IMR-90 (cell line): ENCODE data around the gene RUNDC1. TPM values are rescaled to one million over a fixed set of nuclear protein-coding genes. Genes with fewer than 3 reads are reported as not detected.

ENCODE experiments used
- ATAC-seq: fragments of 200-7000 bp; cut with Tn5 transposase; 2 replicates; pipeline ENCODE4 v1.9.1; 2020; ENCODE audit warnings: low read depth, mild to moderate bottlenecking, moderate library complexity
- BruUV-seq: library from RNA; stranded (reverse); fragments of 400-500 nt; replicated peaks from 2 replicates; lab custom pipeline; 2021; lab: Mats Ljungman, UMichigan
- CTCF ChIA-PET: fragments of 300-600 bp; formaldehyde crosslinking; extraction: SDS; loops from one replicate; lab custom pipeline; 2021; ENCODE audit warnings: antibody characterized with exemption; lab: Yijun Ruan, JAX
- POLR2A ChIA-PET: fragments of 300-600 bp; sonication (Branson Sonifier 250); formaldehyde crosslinking; loops from one replicate; lab custom pipeline; 2022; ENCODE audit warnings: antibody characterized with exemption; ENCODE audit not compliant: unreplicated experiment; lab: Charles Lee
- DNase-seq: peaks from one replicate; pipeline ENCODE4 v3.0.0; 2013
- H2AFZ ChIP-seq: replicated peaks from 2 replicates; pipeline ENCODE3; 2013; ENCODE audit warnings: low read length, mild to moderate bottlenecking; ENCODE audit not compliant: poor library complexity
- H2AK5ac ChIP-seq: 2 replicates; pipeline ENCODE4 v1.6.1; 2013; ENCODE audit warnings: low read depth, low read length, inconsistent platforms
- H2AK9ac ChIP-seq: replicated peaks from 2 replicates; pipeline ENCODE3; 2013; ENCODE audit warnings: mild to moderate bottlenecking, low read depth, low read length, moderate library complexity; ENCODE audit not compliant: poor library complexity
- H2BK120ac ChIP-seq: 2 replicates; pipeline ENCODE4 v1.6.1; 2013; ENCODE audit warnings: low read depth, low read length, inconsistent platforms
- H2BK15ac ChIP-seq: 3 replicates; pipeline ENCODE4 v1.6.1; 2013; ENCODE audit warnings: low read depth, low read length, inconsistent platforms
- H2BK20ac ChIP-seq: 2 replicates; pipeline ENCODE4 v1.6.1; 2013; ENCODE audit warnings: low read depth, mild to moderate bottlenecking, inconsistent platforms, low read length, moderate library complexity
- H2BK5ac ChIP-seq: 2 replicates; pipeline ENCODE4 v1.6.1; 2013; ENCODE audit warnings: mild to moderate bottlenecking, low read depth, low read length, inconsistent platforms; ENCODE audit not compliant: poor library complexity, severe bottlenecking
- H3K14ac ChIP-seq: replicated peaks from 2 replicates; pipeline ENCODE4 v1.6.1; 2013; ENCODE audit warnings: low read depth, low read length, inconsistent platforms
- H3K18ac ChIP-seq: 2 replicates; pipeline ENCODE4 v1.6.1; 2013; ENCODE audit warnings: low read depth, low read length, control low read depth
- H3K23ac ChIP-seq: 2 replicates; pipeline ENCODE4 v1.6.1; 2013; ENCODE audit warnings: low read depth, low read length, inconsistent platforms
- H3K27ac ChIP-seq: 2 replicates; pipeline ENCODE4 v1.5.1; 2013; ENCODE audit warnings: mild to moderate bottlenecking, control low read depth, low read length; ENCODE audit not compliant: insufficient read depth
- H3K27me3 ChIP-seq: 2 replicates; pipeline ENCODE4 v1.6.1; 2013; ENCODE audit warnings: low read length; ENCODE audit not compliant: control insufficient read depth, insufficient read depth
- H3K36me3 ChIP-seq: 2 replicates; pipeline ENCODE4 v1.6.1; 2013; ENCODE audit warnings: low read length, mixed read lengths; ENCODE audit not compliant: control insufficient read depth, insufficient read depth
- H3K4ac ChIP-seq: 2 replicates; pipeline ENCODE4 v1.6.1; 2013; ENCODE audit warnings: low read depth, low read length, inconsistent platforms
- H3K4me1 ChIP-seq: 2 replicates; pipeline ENCODE4 v1.6.1; 2013; ENCODE audit warnings: low read length, mixed read lengths; ENCODE audit not compliant: control insufficient read depth, insufficient read depth
- H3K4me2 ChIP-seq: 2 replicates; pipeline ENCODE4 v1.6.1; 2013; ENCODE audit warnings: low read depth, mild to moderate bottlenecking, control low read depth, low read length, moderate library complexity
- H3K4me3 ChIP-seq: 2 replicates; pipeline ENCODE4 v1.5.1; 2013; ENCODE audit warnings: low read depth, mild to moderate bottlenecking, control low read depth, low read length, moderate library complexity; ENCODE audit not compliant: insufficient read depth
- H3K56ac ChIP-seq: 2 replicates; pipeline ENCODE4 v1.6.1; 2013; ENCODE audit warnings: low read length, inconsistent platforms; ENCODE audit not compliant: insufficient read depth; ENCODE audit errors: extremely low read depth
- H3K79me1 ChIP-seq, 2 experiments: 2 replicates each; pipeline ENCODE4 v1.6.1; 2013; ENCODE audit warnings: low read length in 2 of 2, inconsistent platforms in 1 of 2, low read depth in 1 of 2
- H3K9ac ChIP-seq: 2 replicates; pipeline ENCODE4 v1.6.1; 2013; ENCODE audit warnings: low read depth, low read length, control low read depth
- H3K9me1 ChIP-seq: 2 replicates; pipeline ENCODE4 v1.6.1; 2013; ENCODE audit warnings: low read length, inconsistent platforms; ENCODE audit not compliant: insufficient read depth
- H3K9me3 ChIP-seq: 2 replicates; pipeline ENCODE4 v1.6.1; 2013; ENCODE audit warnings: low read length; ENCODE audit not compliant: control insufficient read depth, insufficient read depth
- H4K20me1 ChIP-seq: 2 replicates; pipeline ENCODE4 v1.6.1; 2013; ENCODE audit warnings: low read length, inconsistent platforms; ENCODE audit not compliant: insufficient read depth
- H4K5ac ChIP-seq: 2 replicates; pipeline ENCODE4 v1.6.1; 2013; ENCODE audit warnings: mild to moderate bottlenecking, low read depth, low read length, control low read depth
- H4K8ac ChIP-seq, 2 experiments: 2 replicates each; pipeline ENCODE4 v1.6.1; 2013; ENCODE audit warnings: low read depth in 2 of 2, low read length in 2 of 2, control low read depth in 1 of 2, inconsistent platforms in 1 of 2
- H4K91ac ChIP-seq: 2 replicates; pipeline ENCODE4 v1.6.1; 2013; ENCODE audit warnings: low read depth, low read length, inconsistent platforms; ENCODE audit not compliant: insufficient read depth
- BHLHE40 ChIP-seq: fragments of 150-350 bp; IDR thresholded peaks from 2 replicates; pipeline ENCODE4 v1.6.1; 2016; ENCODE audit warnings: mild to moderate bottlenecking, low read depth, low read length
- CEBPB ChIP-seq: IDR thresholded peaks from 2 replicates; pipeline ENCODE4 v1.6.1; 2012; ENCODE audit warnings: low read depth, low read length, improper control_type of control experiment
- CHD1 ChIP-seq: IDR thresholded peaks from 2 replicates; pipeline ENCODE4 v1.6.1; 2012; ENCODE audit warnings: low read depth, low read length, improper control_type of control experiment
- CTCF ChIP-seq: conservative IDR thresholded peaks from 2 replicates; pipeline ENCODE4 v1.5.1; 2012; ENCODE audit warnings: mild to moderate bottlenecking, low read depth, low read length, improper control_type of control experiment
- ELK1 ChIP-seq: fragments of 150-350 bp; IDR thresholded peaks from 2 replicates; pipeline ENCODE4 v1.6.1; 2016; ENCODE audit warnings: low read depth, mild to moderate bottlenecking, low read length, moderate library complexity, borderline replicate concordance
- FOS ChIP-seq: fragments of 150-350 bp; IDR thresholded peaks from 2 replicates; pipeline ENCODE4 v1.6.1; 2016; ENCODE audit warnings: low read depth, low read length
- MAFK ChIP-seq: IDR thresholded peaks from 2 replicates; pipeline ENCODE4 v1.6.1; 2012; ENCODE audit warnings: low read depth, low read length, improper control_type of control experiment
- MAZ ChIP-seq: IDR thresholded peaks from 2 replicates; pipeline ENCODE4 v1.6.1; 2012; ENCODE audit warnings: low read depth, mild to moderate bottlenecking, low read length, improper control_type of control experiment, moderate library complexity, borderline replicate concordance
- NFE2L2 ChIP-seq: fragments of 150-350 bp; IDR thresholded peaks from 2 replicates; pipeline ENCODE4 v1.6.1; 2016; ENCODE audit warnings: low read depth, mild to moderate bottlenecking, low read length
- POLR2A ChIP-seq: IDR thresholded peaks from 2 replicates; pipeline ENCODE4 v1.6.1; 2012; ENCODE audit warnings: mild to moderate bottlenecking, low read depth, low read length
- RAD21 ChIP-seq: IDR thresholded peaks from 2 replicates; pipeline ENCODE4 v1.6.1; 2012; ENCODE audit warnings: low read length, improper control_type of control experiment
- RCOR1 ChIP-seq: IDR thresholded peaks from 2 replicates; pipeline ENCODE4 v1.6.1; 2012; ENCODE audit warnings: mild to moderate bottlenecking, low read length, improper control_type of control experiment; ENCODE audit not compliant: insufficient replicate concordance
- RFX5 ChIP-seq: IDR thresholded peaks from 2 replicates; pipeline ENCODE4 v1.8.0; 2012; ENCODE audit warnings: low read depth, mild to moderate bottlenecking, low read length, moderate library complexity
- SMC3 ChIP-seq: fragments of 150-350 bp; IDR thresholded peaks from 2 replicates; pipeline ENCODE4 v1.6.1; 2016; ENCODE audit warnings: low read depth, mild to moderate bottlenecking, antibody characterized with exemption, low read length, moderate library complexity
- USF2 ChIP-seq: fragments of 150-350 bp; IDR thresholded peaks from 2 replicates; pipeline ENCODE4 v1.6.1; 2017; ENCODE audit warnings: mild to moderate bottlenecking, antibody characterized with exemption, low read length, low read depth
- WGBS, 2 experiments: methylation state at CpG; one replicate each; pipeline versions ENCODE4 v1.1.5 to v1.1.7; 2013; ENCODE audit warnings: missing lambda C conversion rate in 2 of 2; ENCODE audit not compliant: insufficient read length in 1 of 2; ENCODE audit errors: extremely low coverage in 2 of 2; 5-methylcytosine and 5-hydroxymethylcytosine counted together
- dilution Hi-C: fragments of 300-500 bp; cut with HindIII; formaldehyde crosslinking; loops from one replicate; pipeline ENCODE4 v1.14.3; 2018; ENCODE audit warnings: low sequenced_read_pairs; ENCODE audit not compliant: unreplicated experiment
- in situ Hi-C: fragments of 300-500 bp; cut with MboI; formaldehyde crosslinking; loops from 3 replicates; pipeline ENCODE4 v1.14.3; 2019; ENCODE audit warnings: low sequenced_read_pairs, inconsistent platforms, mixed read lengths
- intact Hi-C: fragments of 100-400 bp; cut with micrococcal nuclease; formaldehyde crosslinking; loops from 2 replicates; pipeline ENCODE4 v1.10.0; 2022
- polyA plus RNA-seq, 3 experiments: library from polyadenylated mRNA; depleted of rRNA; stranded (reverse); fragments of >200 nt; gene quantifications; 2 replicates each; pipeline ENCODE4 v1.2.3, GENCODE V29; 2012; ENCODE audit warnings: low replicate concordance in 1 of 3
- total RNA-seq: library from RNA; depleted of rRNA; stranded (reverse); fragments of >200 nt; gene quantifications from 2 replicates; pipeline ENCODE4 v1.2.3, GENCODE V29; 2012

Gene RUNDC1
- total and polyA plus RNA-seq, 2 of the 4 experiments (the other 2 are of a cell fraction): 7.0 to 7.9 TPM

- no TSS peak for BruUV-seq
- dilution Hi-C loops (no loop called here), intact Hi-C loops (no loop called here), in situ Hi-C loops (no loop called here)
- no peak for ATAC-seq
- no peak overlapping the region for H3K14ac ChIP-seq
- H2BK15ac ChIP-seq: no peak overlapping the region
- no peak overlapping the region for H3K56ac ChIP-seq
- no peak overlapping the region for H4K8ac ChIP-seq
- no peak overlapping the region for H2BK120ac ChIP-seq
- no peak overlapping the region for H2AFZ ChIP-seq
- H3K27ac ChIP-seq: no peak overlapping the region
- H2BK20ac ChIP-seq: no peak overlapping the region
- H3K4ac ChIP-seq: no peak overlapping the region
- POLR2A ChIA-PET: no interaction called here
- CTCF ChIA-PET: no interaction called here
- H3K4me3 ChIP-seq: no peak overlapping the region
- TF ChIP-seq ELK1 (no peak), SMC3 (no peak), MAFK (no peak), BHLHE40 (no peak), CTCF (no peak), RCOR1 (no peak), POLR2A (no peak), CEBPB (no peak), USF2 (no peak), MAZ (no peak), CHD1 (no peak), RAD21 (no peak), FOS (no peak), RFX5 (no peak), NFE2L2 (no peak)
- no peaks in the 10 kb centered on the region for H3K27me3 ChIP-seq
- no peak overlapping the region for H2AK5ac ChIP-seq
- no peaks in the 10 kb centered on the region for H3K9me3 ChIP-seq
- H3K36me3 ChIP-seq: peaks cover 32% of the 10 kb centered on the region
- no peak overlapping the region for H4K5ac ChIP-seq
- no peak overlapping the region for H3K4me2 ChIP-seq
- peaks cover 2% of the 10 kb centered on the region; the same call in 1 of the 2 replicates for H4K20me1 ChIP-seq
- H4K91ac ChIP-seq: no peak overlapping the region
- H3K9ac ChIP-seq: no peak overlapping the region
- H3K79me1 ChIP-seq: peaks cover 0 to 28% of the 10 kb centered on the region in 2 experiments; a peak in 3 of 4 replicates
- no peak overlapping the region for H3K18ac ChIP-seq
- 86% methylated on average over 2 of the region's 5 CpGs; no CpG with 5 or more reads in 1 of the 2 experiments for WGBS, 2 experiments
- DNase-seq: no peak
- H2AK9ac ChIP-seq: peak overlapping the region; percentile 42
- H3K9me1 ChIP-seq: peaks cover 10% of the 10 kb centered on the region
- no peak overlapping the region for H3K23ac ChIP-seq
- H3K4me1 ChIP-seq: 0 out of 2 replicates have a peak, but pooled peaks cover 2% of the 10 kb centered on the region
- H2BK5ac ChIP-seq: no peak overlapping the region
Observed at GRCh38 chr17:43010667-43011308, 30.4 kb downstream of the RUNDC1 start.
